Measurements from ENCODE around the gene ERCC8. TPM values are rescaled to one million over a fixed set of nuclear protein-coding genes. Genes with fewer than 3 reads are reported as not detected.

Gene ERCC8
- total and polyA plus RNA-seq, 5 donors from 2014 or later: 6.1 to 16.2 (median 11.8) TPM

DNA sequence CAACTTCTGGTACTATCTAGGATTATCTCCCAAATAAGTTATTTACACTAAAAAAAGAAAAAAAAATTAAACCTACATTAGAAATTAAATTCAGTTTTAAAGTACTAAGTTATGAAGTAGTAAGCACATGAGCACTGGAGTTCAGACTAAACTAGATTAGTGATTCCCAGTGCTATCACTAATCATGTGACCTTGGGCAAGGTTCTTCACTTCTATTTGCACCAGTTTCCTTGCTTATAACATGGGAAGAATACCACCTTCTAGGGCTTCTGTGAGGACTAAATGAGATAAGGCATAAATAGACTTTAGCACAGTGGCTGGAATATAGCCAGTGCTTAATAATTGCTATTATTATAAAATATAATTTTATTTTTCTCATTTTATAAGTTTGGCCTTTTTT lies 111.3 kb downstream of the ERCC8 start:
- H3K4me1 ChIP-seq (ENCODE audit: control insufficient read depth, insufficient read depth, low read length, poor library complexity, severe bottlenecking): no peaks in the 10 kb centered on the region
- H3K4me1 Mint-ChIP-seq: no peaks in the 10 kb centered on the region
- H3K27ac Mint-ChIP-seq: no peak overlapping the region
- H3K36me3 Mint-ChIP-seq: no peaks in the 10 kb centered on the region
- H3K9me3 Mint-ChIP-seq: peaks cover 0 to 3% (median 0%) of the 10 kb centered on the region in 7 donors
- DNase-seq: no peak
- no peak overlapping the region for H3K4me3 Mint-ChIP-seq
- H3K27me3 ChIP-seq (ENCODE audit: control insufficient read depth, insufficient read depth, low read length): no peaks in the 10 kb centered on the region
- no peaks in the 10 kb centered on the region for H3K9me3 ChIP-seq (ENCODE audit: control insufficient read depth in 2 of 2, low read length in 2 of 2)
- H3K27me3 Mint-ChIP-seq: peaks cover 10% of the 10 kb centered on the region
- no peak overlapping the region for H3K27ac ChIP-seq (ENCODE audit: insufficient read depth, low read length, poor library complexity, severe bottlenecking)
- no peak for ATAC-seq (ENCODE audit: low read depth in 2 of 2)
- no peaks in the 10 kb centered on the region for H3K36me3 ChIP-seq (ENCODE audit: control insufficient read depth, insufficient read depth, low read length)
- H3K4me3 ChIP-seq (ENCODE audit: low read depth, low read length): no peak overlapping the region

DNA sequence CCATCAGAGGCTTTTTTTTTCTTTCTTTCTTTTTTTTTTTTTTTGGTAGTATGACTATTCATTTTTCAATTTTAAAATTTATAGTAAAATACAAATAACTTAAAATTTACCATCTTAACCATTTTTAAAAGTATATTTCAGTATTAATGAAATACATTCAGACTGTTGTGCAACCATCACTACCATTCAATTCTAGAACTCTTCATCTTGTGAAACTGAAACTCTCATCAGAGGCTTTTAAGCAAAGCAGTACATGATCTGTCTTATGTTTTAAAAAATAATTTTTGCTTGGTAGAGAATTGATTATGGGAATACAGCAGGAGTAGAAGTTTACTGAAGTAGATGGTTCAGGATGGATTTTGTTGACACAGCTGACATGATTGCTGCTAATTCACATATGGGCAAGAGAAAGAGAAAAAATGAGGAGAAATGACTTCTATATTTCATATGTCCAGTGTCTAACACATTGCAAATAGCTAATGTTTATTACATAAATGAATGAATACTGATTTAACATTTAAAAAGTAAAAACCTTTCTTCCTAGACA lies 114.2 kb downstream of the ERCC8 start:
- no peak for ATAC-seq (ENCODE audit: low read depth in 2 of 2)
- no peaks in the 10 kb centered on the region for H3K4me1 ChIP-seq (ENCODE audit: control insufficient read depth, insufficient read depth, low read length, poor library complexity, severe bottlenecking)
- no peak for DNase-seq
- H3K36me3 Mint-ChIP-seq: no peaks in the 10 kb centered on the region
- no peak overlapping the region for H3K4me3 ChIP-seq (ENCODE audit: low read depth, low read length)
- H3K4me3 Mint-ChIP-seq: no peak overlapping the region
- peaks cover 8% of the 10 kb centered on the region for H3K27me3 Mint-ChIP-seq
- no peak overlapping the region for H3K27ac ChIP-seq (ENCODE audit: insufficient read depth, low read length, poor library complexity, severe bottlenecking)
- H3K27ac Mint-ChIP-seq: no peak overlapping the region
- no peaks in the 10 kb centered on the region for H3K4me1 Mint-ChIP-seq
- H3K9me3 Mint-ChIP-seq: peaks cover 0 to 3% (median 0%) of the 10 kb centered on the region in 7 donors
- H3K27me3 ChIP-seq (ENCODE audit: control insufficient read depth, insufficient read depth, low read length): no peaks in the 10 kb centered on the region
- H3K36me3 ChIP-seq (ENCODE audit: control insufficient read depth, insufficient read depth, low read length): no peaks in the 10 kb centered on the region
- H3K9me3 ChIP-seq (ENCODE audit: control insufficient read depth in 2 of 2, low read length in 2 of 2): no peaks in the 10 kb centered on the region

- H3K36me3 Mint-ChIP-seq: no peaks in the 10 kb centered on the region
- peaks cover 4% of the 10 kb centered on the region for H3K27me3 Mint-ChIP-seq
- Histone ChIP-seq H3K9me3 (ENCODE audit: control insufficient read depth in 2 of 2, low read length in 2 of 2) (no peaks in the 10 kb centered on the region), H3K4me1 (ENCODE audit: control insufficient read depth, insufficient read depth, low read length, poor library complexity, severe bottlenecking) (no peaks in the 10 kb centered on the region), H3K27me3 (ENCODE audit: control insufficient read depth, insufficient read depth, low read length) (no peaks in the 10 kb centered on the region), H3K4me3 (ENCODE audit: low read depth, low read length) (no peak overlapping the region), H3K36me3 (ENCODE audit: control insufficient read depth, insufficient read depth, low read length) (no peaks in the 10 kb centered on the region), H3K27ac (ENCODE audit: insufficient read depth, low read length, poor library complexity, severe bottlenecking) (no peak overlapping the region)
- no peaks in the 10 kb centered on the region for H3K4me1 Mint-ChIP-seq
- H3K9me3 Mint-ChIP-seq: peaks cover 0 to 3% (median 0%) of the 10 kb centered on the region in 7 donors
- H3K4me3 Mint-ChIP-seq: no peak overlapping the region
- DNase-seq (no peak), ATAC-seq (ENCODE audit: low read depth in 2 of 2) (no peak)
- no peak overlapping the region for H3K27ac Mint-ChIP-seq
Measured at GRCh38 chr5:60829490-60830266, 115.2 kb downstream of the ERCC8 start.

DNA sequence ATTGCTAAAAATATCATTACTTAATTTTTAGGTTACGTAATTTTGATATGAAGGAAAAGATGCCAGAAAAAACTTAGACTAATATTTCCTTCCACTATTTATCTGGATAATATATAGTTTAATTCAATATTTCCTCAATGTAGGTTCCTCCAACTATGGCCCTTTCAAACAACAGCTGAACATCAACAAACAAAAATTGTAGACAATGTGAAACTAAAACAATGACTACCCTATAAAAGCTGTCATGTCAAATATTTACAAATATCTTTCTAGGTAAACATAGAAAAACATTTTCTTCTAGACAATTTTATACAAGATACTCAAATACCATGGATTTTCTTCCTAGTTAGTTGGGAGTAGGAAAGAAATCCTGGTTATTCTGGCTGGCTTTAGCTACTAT lies 117.7 kb downstream of the ERCC8 start:
- Histone ChIP-seq H3K27me3 (ENCODE audit: control insufficient read depth, insufficient read depth, low read length) (no peaks in the 10 kb centered on the region), H3K4me3 (ENCODE audit: low read depth, low read length) (no peak overlapping the region), H3K9me3 (ENCODE audit: control insufficient read depth in 2 of 2, low read length in 2 of 2) (no peaks in the 10 kb centered on the region), H3K27ac (ENCODE audit: insufficient read depth, low read length, poor library complexity, severe bottlenecking) (no peak overlapping the region), H3K4me1 (ENCODE audit: control insufficient read depth, insufficient read depth, low read length, poor library complexity, severe bottlenecking) (no peaks in the 10 kb centered on the region), H3K36me3 (ENCODE audit: control insufficient read depth, insufficient read depth, low read length) (no peaks in the 10 kb centered on the region)
- ATAC-seq (ENCODE audit: low read depth in 2 of 2): no peak
- Mint-ChIP-seq H3K4me1 (no peaks in the 10 kb centered on the region), H3K9me3 (peaks cover 0 to 3% (median 0%) of the 10 kb centered on the region in 7 donors), H3K4me3 (no peak overlapping the region), H3K27me3 (peaks cover 4% of the 10 kb centered on the region), H3K36me3 (no peaks in the 10 kb centered on the region), H3K27ac (no peak overlapping the region)
- DNase-seq: no peak

DNA sequence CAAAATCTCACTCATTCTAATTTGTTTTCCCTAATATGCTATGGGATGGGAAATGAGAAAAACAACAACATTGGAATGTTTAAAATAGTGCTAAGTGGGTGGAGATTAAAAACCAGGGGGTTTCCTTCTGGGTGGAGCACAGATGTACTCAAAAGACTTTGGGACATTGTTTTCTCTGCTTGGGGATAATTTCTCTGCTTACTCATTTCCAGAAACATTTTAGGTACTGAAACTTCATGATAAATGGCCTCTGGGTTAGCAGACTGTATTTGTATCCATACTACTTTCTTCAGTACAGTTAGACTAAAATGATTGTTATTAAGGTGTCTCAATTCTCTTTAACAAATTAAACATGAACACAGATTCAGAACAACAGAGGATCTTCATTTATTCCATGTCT lies 118.2 kb downstream of the ERCC8 start:
- Histone ChIP-seq H3K9me3 (ENCODE audit: control insufficient read depth in 2 of 2, low read length in 2 of 2) (no peaks in the 10 kb centered on the region), H3K36me3 (ENCODE audit: control insufficient read depth, insufficient read depth, low read length) (no peaks in the 10 kb centered on the region), H3K27me3 (ENCODE audit: control insufficient read depth, insufficient read depth, low read length) (no peaks in the 10 kb centered on the region), H3K4me3 (ENCODE audit: low read depth, low read length) (no peak overlapping the region), H3K27ac (ENCODE audit: insufficient read depth, low read length, poor library complexity, severe bottlenecking) (no peak overlapping the region), H3K4me1 (ENCODE audit: control insufficient read depth, insufficient read depth, low read length, poor library complexity, severe bottlenecking) (no peaks in the 10 kb centered on the region)
- DNase-seq (no peak), ATAC-seq (ENCODE audit: low read depth in 2 of 2) (no peak)
- peaks cover 0 to 3% (median 0%) of the 10 kb centered on the region in 7 donors for H3K9me3 Mint-ChIP-seq
- no peak overlapping the region for H3K4me3 Mint-ChIP-seq
- H3K4me1 Mint-ChIP-seq: no peaks in the 10 kb centered on the region
- H3K27ac Mint-ChIP-seq: no peak overlapping the region
- H3K27me3 Mint-ChIP-seq: peaks cover 4% of the 10 kb centered on the region
- no peaks in the 10 kb centered on the region for H3K36me3 Mint-ChIP-seq

Other genes with a start within 250 kb of the ERCC8 start
- gene DEPDC1B, start 244.9 kb downstream of the ERCC8 start, total RNA-seq: 2.0 TPM
- gene DEPDC1B, start 244.9 kb downstream of the ERCC8 start, polyA plus RNA-seq: 1 to 10 TPM in 3 of 4 donors, under 1 TPM in 1; 0.83 to 4.3 (median 1.8) TPM
- 2.8 TPM for gene ELOVL7, start 100.8 kb downstream of the ERCC8 start, total RNA-seq
- gene ELOVL7, start 100.8 kb downstream of the ERCC8 start, polyA plus RNA-seq: not detected
- 11.2 TPM for gene NDUFAF2, start 135 bp upstream of the ERCC8 start, total RNA-seq
- gene NDUFAF2, start 135 bp upstream of the ERCC8 start, polyA plus RNA-seq: 10 to 100 TPM; 29.8 to 37.6 (median 35.4) TPM
- gene SMIM15, start 217.4 kb upstream of the ERCC8 start, total RNA-seq: 15.9 TPM
- gene SMIM15, start 217.4 kb upstream of the ERCC8 start, polyA plus RNA-seq: 10 to 100 TPM; 42.1 to 73.1 (median 48.3) TPM